Natural killer cell (primary cell): ENCODE measurements around the gene CPLANE1. TPM values are rescaled to one million over a fixed set of nuclear protein-coding genes. Genes with fewer than 3 reads are reported as not detected.

Experiments used
- ATAC-seq, 3 donors: fragments of 150-1000 bp in 2 of 3; fragments of 200-7000 bp in 1 of 3; cut with Tn5 transposase; 1 replicate in 1 of 3; 2 replicates in 2 of 3; pipeline ENCODE4 v1.10.0; 2021; ENCODE audit warnings: mild to moderate bottlenecking in 2 of 3, moderate library complexity in 2 of 3
- DNase-seq, 2 donors: peaks; one replicate each; pipeline versions ENCODE4 v3.0.0 to v3.0.0-alpha.2; 2013 to 2021; ENCODE audit warnings: mixed read lengths in 1 of 2
- H3K27ac ChIP-seq: one replicate; pipeline ENCODE4 v1.5.1; 2013; ENCODE audit warnings: mild to moderate bottlenecking, low read length
- H3K27me3 ChIP-seq: one replicate; pipeline ENCODE4 v1.6.1; 2013; ENCODE audit warnings: low read length; ENCODE audit not compliant: control insufficient read depth, insufficient read depth
- H3K36me3 ChIP-seq: one replicate; pipeline ENCODE4 v1.6.1; 2013; ENCODE audit warnings: low read length; ENCODE audit not compliant: control insufficient read depth, insufficient read depth
- H3K4me1 ChIP-seq: one replicate; pipeline ENCODE4 v1.6.1; 2013; ENCODE audit warnings: low read length; ENCODE audit not compliant: control insufficient read depth, insufficient read depth
- H3K4me3 ChIP-seq: one replicate; pipeline ENCODE4 v1.5.1; 2013; ENCODE audit warnings: low read length
- H3K9me3 ChIP-seq: one replicate; pipeline ENCODE4 v1.6.1; 2013; ENCODE audit warnings: low read length; ENCODE audit not compliant: control insufficient read depth, insufficient read depth
- H3K27ac Mint-ChIP-seq, 2 donors: one replicate each; pipeline ENCODE4 v1.8.0; 2022; ENCODE audit warnings: mild to moderate bottlenecking in 2 of 2, mixed read lengths in 2 of 2, moderate library complexity in 1 of 2
- H3K27me3 Mint-ChIP-seq, 2 donors: one replicate each; pipeline ENCODE4 v1.8.0; 2022; ENCODE audit warnings: low read depth in 2 of 2, mixed read lengths in 2 of 2
- H3K36me3 Mint-ChIP-seq: one replicate; pipeline ENCODE4 v1.8.0; 2022; ENCODE audit warnings: mixed read lengths
- H3K4me1 Mint-ChIP-seq, 2 donors: one replicate each; pipeline ENCODE4 v1.8.0; 2022; ENCODE audit warnings: mixed read lengths in 2 of 2
- H3K4me3 Mint-ChIP-seq: one replicate; pipeline ENCODE4 v1.8.0; 2022; ENCODE audit warnings: mild to moderate bottlenecking, moderate library complexity, mixed read lengths
- H3K9me3 Mint-ChIP-seq, 2 donors: one replicate each; pipeline ENCODE4 v1.8.0; 2022; ENCODE audit warnings: mixed read lengths in 2 of 2
- WGBS: methylation state at CpG from one replicate; pipeline ENCODE4 v1.1.7; 2013; ENCODE audit warnings: missing lambda C conversion rate; ENCODE audit not compliant: insufficient coverage; 5-methylcytosine and 5-hydroxymethylcytosine counted together
- intact Hi-C: fragments of 100-400 bp; cut with micrococcal nuclease; formaldehyde crosslinking; loops from one replicate; pipeline ENCODE4 v1.14.2; 2022
- total RNA-seq, 4 donors: library from RNA; stranded (reverse); fragments of 120-200 nt in 1 of 4; gene quantifications; one replicate each; pipeline versions ENCODE4 v1.2.3 to v1.2.4, GENCODE V29; 2013 to 2022
- TF ChIP-seq, protein P1 (sequence below): fragments of 200-600 bp; IDR thresholded peaks from one replicate; pipeline ENCODE4 v1.8.0; 2022; ENCODE audit warnings: antibody characterized with exemption

CPLANE1 gene
- total RNA-seq, 3 donors from 2014 or later (not counting 1 experiment from before 2014, with no cell fraction given) = 19.3 to 24.7 (median 19.4) TPM

GRCh38 chr5:37197340-37198050 is 51.7 kb downstream of the CPLANE1 start:
- Histone ChIP-seq H3K27me3 (no peaks in the 10 kb centered on the region), H3K27ac (peak overlapping the region; percentile 81), H3K4me1 (peaks cover 7% of the 10 kb centered on the region), H3K9me3 (no peaks in the 10 kb centered on the region), H3K4me3 (peak overlapping the region; percentile 19), H3K36me3 (peaks cover 3% of the 10 kb centered on the region)
- peak overlapping the region; percentile 86 for H3K27ac Mint-ChIP-seq
- peaks cover 22 to 25% of the 10 kb centered on the region in 2 donors for H3K4me1 Mint-ChIP-seq
- H3K4me3 Mint-ChIP-seq = peak overlapping the region; percentile 80
- no peaks in the 10 kb centered on the region for H3K27me3 Mint-ChIP-seq
- WGBS = 53% methylated on average over 3 of the region's 3 CpGs
- ATAC-seq (peak; percentile 80 to 90 (median 89)), DNase-seq (peak in 1 of 2 donors; percentile 57)
- TF ChIP-seq, protein P1, sequence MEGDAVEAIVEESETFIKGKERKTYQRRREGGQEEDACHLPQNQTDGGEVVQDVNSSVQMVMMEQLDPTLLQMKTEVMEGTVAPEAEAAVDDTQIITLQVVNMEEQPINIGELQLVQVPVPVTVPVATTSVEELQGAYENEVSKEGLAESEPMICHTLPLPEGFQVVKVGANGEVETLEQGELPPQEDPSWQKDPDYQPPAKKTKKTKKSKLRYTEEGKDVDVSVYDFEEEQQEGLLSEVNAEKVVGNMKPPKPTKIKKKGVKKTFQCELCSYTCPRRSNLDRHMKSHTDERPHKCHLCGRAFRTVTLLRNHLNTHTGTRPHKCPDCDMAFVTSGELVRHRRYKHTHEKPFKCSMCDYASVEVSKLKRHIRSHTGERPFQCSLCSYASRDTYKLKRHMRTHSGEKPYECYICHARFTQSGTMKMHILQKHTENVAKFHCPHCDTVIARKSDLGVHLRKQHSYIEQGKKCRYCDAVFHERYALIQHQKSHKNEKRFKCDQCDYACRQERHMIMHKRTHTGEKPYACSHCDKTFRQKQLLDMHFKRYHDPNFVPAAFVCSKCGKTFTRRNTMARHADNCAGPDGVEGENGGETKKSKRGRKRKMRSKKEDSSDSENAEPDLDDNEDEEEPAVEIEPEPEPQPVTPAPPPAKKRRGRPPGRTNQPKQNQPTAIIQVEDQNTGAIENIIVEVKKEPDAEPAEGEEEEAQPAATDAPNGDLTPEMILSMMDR = no peak
- no peaks in the 10 kb centered on the region for H3K9me3 Mint-ChIP-seq
- no peaks in the 10 kb centered on the region for H3K36me3 Mint-ChIP-seq
- intact Hi-C loops = no loop called here

DNA sequence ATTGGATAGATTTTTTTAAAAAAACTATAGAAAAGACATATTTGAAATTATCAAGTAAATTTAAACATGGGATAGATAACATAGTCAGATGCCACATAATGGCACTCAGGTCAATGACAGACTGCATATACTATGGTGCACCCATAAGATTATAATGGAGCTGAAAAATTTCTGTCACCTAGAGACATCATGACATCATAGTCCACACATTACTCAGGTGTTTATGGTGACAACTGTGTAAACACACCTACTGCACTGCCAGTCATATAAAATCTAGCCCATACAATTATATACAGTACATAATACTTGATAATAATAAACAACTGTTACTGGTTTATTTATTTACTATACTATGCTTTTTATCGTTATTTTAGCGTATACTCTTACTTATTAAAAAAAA is 58.6 kb downstream of the CPLANE1 start:
- Histone ChIP-seq H3K36me3 (peaks cover 13% of the 10 kb centered on the region), H3K27ac (no peak overlapping the region), H3K9me3 (no peaks in the 10 kb centered on the region), H3K4me3 (no peak overlapping the region), H3K27me3 (no peaks in the 10 kb centered on the region), H3K4me1 (no peaks in the 10 kb centered on the region)
- TF ChIP-seq, protein P1 = no peak
- intact Hi-C loops = no loop called here
- H3K4me3 Mint-ChIP-seq = no peak overlapping the region
- DNase-seq = no peak
- no peaks in the 10 kb centered on the region for H3K4me1 Mint-ChIP-seq
- WGBS = no CpG with 5 or more reads among the region's 2 CpGs
- H3K27me3 Mint-ChIP-seq = no peaks in the 10 kb centered on the region
- H3K27ac Mint-ChIP-seq = no peak overlapping the region
- ATAC-seq = no peak
- H3K36me3 Mint-ChIP-seq = no peaks in the 10 kb centered on the region
- H3K9me3 Mint-ChIP-seq = no peaks in the 10 kb centered on the region

DNA sequence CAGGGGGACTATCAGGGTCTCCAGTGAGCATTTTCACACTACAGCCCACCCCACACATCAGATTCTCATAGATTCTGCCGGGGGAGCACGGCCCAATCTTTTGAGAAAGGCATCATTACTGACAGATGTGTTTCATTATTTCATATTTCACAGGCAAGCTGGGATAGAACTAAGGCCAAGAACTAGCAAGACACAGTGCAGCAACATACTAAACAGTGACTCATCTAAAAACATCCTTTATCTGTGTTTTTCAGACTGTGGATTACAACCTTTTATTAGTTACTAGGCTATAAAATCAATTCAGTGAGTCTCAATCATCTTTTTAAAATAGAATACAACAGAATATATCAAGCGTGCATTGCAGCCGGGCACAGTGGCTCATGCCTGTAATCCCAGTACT is 59.8 kb downstream of the CPLANE1 start:
- Histone ChIP-seq H3K27ac (no peak overlapping the region), H3K36me3 (peaks cover 12% of the 10 kb centered on the region), H3K4me3 (no peak overlapping the region), H3K27me3 (no peaks in the 10 kb centered on the region), H3K9me3 (no peaks in the 10 kb centered on the region), H3K4me1 (no peaks in the 10 kb centered on the region)
- no peak for ATAC-seq
- 100% methylated on average over 4 of the region's 4 CpGs for WGBS
- TF ChIP-seq, protein P1 = no peak
- DNase-seq = no peak
- no peaks in the 10 kb centered on the region for H3K27me3 Mint-ChIP-seq
- intact Hi-C loops = no loop called here
- no peaks in the 10 kb centered on the region for H3K9me3 Mint-ChIP-seq
- peaks cover 5% of the 10 kb centered on the region for H3K36me3 Mint-ChIP-seq
- H3K4me1 Mint-ChIP-seq = no peaks in the 10 kb centered on the region
- no peak overlapping the region for H3K27ac Mint-ChIP-seq
- H3K4me3 Mint-ChIP-seq = no peak overlapping the region
